GM10266 (cell line): ENCODE measurements around the gene SLC2A9.

Source experiments
- DNase-seq: peaks from one replicate; pipeline ENCODE4 v3.0.0; 2012; ENCODE audit errors: extremely low spot score
- TF ChIP-seq, protein P1 (sequence below): IDR thresholded peaks from 2 replicates; pipeline ENCODE4 v1.5.1; 2012; ENCODE audit warnings: mild to moderate bottlenecking, low read depth; ENCODE audit not compliant: control insufficient read depth, insufficient read depth; ENCODE audit errors: missing control alignments

Gene SLC2A9

DNA sequence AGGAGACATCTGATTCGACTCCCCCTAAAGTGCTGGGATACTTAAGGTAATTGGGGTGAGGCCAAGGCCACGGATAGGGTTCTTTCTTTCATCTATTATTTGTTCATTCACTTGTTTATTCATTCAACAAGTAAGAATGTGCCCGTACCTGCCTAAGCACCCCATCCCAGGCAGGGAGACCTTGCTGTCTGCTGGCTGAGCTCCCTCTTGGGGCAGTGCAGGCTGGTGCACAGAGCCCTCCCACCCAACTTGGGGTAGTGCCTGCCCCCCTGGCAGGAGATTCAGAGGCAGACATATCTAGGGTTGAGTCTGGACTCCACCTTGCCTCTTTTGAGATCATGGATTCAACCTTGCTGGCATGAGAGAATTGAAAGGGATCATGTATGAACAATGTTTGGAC, 144.2 kb downstream of the SLC2A9 start:
- DNase-seq = no peak
- TF ChIP-seq, protein P1, sequence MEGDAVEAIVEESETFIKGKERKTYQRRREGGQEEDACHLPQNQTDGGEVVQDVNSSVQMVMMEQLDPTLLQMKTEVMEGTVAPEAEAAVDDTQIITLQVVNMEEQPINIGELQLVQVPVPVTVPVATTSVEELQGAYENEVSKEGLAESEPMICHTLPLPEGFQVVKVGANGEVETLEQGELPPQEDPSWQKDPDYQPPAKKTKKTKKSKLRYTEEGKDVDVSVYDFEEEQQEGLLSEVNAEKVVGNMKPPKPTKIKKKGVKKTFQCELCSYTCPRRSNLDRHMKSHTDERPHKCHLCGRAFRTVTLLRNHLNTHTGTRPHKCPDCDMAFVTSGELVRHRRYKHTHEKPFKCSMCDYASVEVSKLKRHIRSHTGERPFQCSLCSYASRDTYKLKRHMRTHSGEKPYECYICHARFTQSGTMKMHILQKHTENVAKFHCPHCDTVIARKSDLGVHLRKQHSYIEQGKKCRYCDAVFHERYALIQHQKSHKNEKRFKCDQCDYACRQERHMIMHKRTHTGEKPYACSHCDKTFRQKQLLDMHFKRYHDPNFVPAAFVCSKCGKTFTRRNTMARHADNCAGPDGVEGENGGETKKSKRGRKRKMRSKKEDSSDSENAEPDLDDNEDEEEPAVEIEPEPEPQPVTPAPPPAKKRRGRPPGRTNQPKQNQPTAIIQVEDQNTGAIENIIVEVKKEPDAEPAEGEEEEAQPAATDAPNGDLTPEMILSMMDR = no peak

DNA sequence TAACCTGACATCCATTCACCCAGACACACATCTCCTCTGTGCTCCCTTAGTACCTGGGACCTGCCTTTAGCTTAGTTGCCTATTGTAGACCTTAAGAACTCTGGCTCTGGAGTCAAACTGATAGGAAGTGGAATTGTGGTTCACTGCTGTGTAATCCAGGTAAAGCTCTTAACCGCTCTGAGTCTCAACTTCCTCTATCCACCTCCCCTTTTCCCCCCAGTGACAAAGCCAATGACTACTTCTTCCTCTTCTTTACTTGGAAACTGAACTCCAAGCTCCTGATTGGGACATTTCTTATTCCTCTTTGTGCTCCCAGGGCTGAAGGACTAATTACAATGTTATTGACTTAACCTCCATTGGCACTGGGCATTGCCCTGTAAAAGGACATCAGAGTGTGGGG, 145.8 kb downstream of the SLC2A9 start:
- DNase-seq = no peak
- TF ChIP-seq, protein P1 = no peak

DNA sequence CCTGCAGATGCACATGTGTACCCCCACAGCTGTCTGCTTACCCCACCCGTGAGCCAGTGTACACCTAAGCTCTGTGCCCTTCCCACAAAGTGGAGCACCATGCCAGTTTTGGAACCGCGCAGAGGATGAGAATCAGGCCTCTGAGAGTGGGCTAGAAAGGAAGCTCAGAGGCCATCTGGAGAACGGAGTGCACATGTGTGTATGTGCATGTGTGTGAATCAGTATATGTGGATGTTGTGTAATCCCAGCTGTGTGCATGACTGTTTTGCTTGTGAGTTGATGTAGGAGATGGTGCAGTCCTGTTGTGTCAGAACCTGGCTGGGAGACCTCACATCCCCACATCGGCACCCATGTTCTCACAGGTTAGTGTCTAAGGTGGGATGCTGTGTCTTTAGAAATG, 146.9 kb downstream of the SLC2A9 start:
- DNase-seq = no peak
- TF ChIP-seq, protein P1 = no peak

DNA sequence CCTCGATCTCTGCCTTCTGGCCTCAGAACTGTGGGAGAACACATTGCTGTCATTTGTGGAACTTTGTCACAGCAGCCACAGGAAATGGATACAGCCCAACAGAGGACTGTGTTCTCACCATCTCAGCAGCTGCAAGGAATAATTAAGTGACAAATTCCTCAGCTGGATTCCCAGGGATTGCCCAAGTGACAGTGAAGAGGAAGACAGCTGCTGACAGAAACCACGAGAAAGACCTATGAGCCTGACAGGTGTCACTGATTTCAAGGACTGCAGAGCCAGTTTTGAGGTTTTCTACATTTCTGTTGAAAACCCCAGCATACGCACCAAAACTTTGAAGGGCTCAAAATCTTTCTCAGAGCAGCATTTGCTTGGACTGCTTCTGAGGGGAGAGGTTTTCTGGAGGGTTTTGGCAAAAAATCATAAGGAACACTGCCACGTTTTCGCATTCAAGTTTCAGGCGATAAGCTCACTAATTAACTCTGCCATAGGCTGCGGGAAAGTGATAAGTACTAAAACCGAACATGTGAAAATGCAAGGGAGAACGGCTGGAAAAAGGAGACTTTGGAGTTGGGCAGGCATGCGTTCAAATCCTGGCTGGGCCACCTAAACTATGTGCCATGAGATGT, 151.0 kb downstream of the SLC2A9 start:
- TF ChIP-seq, protein P1 = no peak
- no peak for DNase-seq

DNA sequence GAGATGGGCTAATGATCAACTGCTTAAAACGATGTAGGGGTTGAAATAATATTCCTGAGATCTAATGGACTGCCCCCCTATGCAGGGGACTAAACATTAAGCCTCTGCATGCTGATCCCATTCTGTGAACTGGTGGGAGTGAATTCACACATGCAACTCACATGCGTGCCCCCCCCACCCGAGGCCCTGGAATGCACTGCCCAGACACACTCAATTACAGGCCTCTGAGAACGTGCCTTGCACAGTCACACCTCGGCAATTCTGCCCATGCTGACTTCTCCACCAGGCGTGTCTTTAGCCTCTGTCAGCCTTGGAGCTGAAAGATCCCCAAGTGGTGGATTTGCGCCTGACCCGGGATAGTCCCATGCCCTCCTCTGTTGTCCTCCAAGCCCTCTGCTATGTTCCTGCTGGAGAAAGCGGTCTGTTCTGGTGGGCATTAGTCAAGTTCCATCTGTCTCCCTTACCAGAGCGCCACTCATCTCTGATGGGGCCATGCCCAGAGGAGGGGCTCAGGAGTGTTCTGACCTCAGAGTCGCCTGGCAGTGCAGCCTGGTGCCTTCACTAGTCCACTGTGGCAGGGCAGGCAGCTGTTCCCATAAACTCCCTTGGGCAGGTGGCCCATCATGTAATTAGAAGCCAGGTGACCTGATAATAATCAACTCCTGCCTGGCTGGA, 153.4 kb downstream of the SLC2A9 start:
- TF ChIP-seq, protein P1 = no peak
- DNase-seq = no peak

DNA sequence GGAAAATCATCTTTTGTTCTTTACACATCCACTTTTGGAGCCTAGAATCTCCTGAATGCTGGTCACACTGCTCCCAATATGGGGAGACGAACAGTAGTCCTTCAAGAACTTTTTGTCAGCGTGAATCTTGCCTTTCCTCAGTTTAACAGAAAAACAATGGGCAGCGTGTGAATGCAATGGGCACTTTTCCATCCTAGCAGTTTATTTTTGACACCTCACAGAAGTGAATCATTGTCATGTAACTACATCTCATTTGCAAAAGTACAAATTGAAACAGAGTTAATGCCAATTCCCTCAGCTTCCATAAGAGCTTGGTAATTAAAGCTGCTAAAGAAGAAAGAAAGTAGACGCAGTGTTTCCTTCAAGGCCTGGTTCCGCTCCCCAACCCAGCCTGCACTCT, 154.4 kb downstream of the SLC2A9 start:
- TF ChIP-seq, protein P1 = no peak
- no peak for DNase-seq

DNA sequence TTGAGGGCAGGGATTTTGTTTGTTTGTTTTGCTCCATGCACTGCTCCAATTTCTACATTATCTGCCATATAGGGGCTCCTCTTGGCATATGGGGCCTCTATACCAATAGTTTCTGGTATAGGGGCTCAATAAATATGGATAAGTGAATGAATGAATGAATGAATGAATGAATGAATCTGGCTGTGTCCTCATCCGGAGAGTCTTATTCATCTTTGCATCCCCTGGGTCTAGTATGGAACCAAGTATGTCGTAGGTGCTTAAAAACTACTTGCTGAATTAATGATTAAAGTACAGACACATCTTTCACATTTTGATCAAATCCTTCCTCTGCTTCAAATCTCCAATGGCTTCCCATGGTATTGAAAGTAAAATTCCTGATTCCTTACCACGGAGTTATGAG, 159.7 kb downstream of the SLC2A9 start:
- TF ChIP-seq, protein P1 = no peak
- no peak for DNase-seq
